ENCODE results near the gene IQUB.
"Not testable (repeated sequence)": the region's sequence is repeated elsewhere in the genome, so short reads cannot be mapped to it uniquely, and the experiment has no call there.

Gene IQUB

DNA sequence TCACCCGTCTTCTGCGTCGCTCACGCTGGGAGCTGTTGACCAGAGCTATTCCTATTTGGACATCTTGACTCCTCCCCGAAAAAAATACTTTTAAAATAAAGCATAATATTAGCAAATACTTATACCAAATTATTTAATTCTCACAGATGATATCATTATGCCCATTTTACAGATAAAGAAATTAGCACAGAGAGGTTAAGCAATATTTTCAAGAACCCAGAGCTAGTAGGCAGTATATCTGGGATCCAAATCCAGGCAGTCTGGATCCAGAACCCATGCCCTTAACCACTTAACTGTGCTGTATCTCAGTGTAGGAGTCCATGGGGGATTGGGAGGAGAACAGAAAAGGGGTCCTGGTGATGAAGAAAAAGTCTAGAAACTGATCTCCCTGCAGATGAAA is 6.1 kb downstream of the IQUB start:
- no peaks in the 10 kb centered on the region for H3K9me3 ChIP-seq (ENCODE audit: insufficient read depth, low read length)
- no peak overlapping the region for H2AFZ ChIP-seq (ENCODE audit: low read depth, low read length)
- H3K9ac ChIP-seq (ENCODE audit: low read length), result no peak overlapping the region
- no peak overlapping the region for H3K4me3 ChIP-seq (ENCODE audit: low read length)
- H3K4me2 ChIP-seq (ENCODE audit: low read length), result no peak overlapping the region
- H4K20me1 ChIP-seq (ENCODE audit: insufficient read depth, low read length), result no peaks in the 10 kb centered on the region
- no peaks in the 10 kb centered on the region for H3K36me3 ChIP-seq (replicated peaks; ENCODE audit: low read depth, low read length)
- no peaks in the 10 kb centered on the region for H3K27me3 ChIP-seq (ENCODE audit: low read depth, low read length)
- TF ChIP-seq EZH2phosphoT487 (IDR thresholded peaks at IDR 0.05; ENCODE audit: low read depth), result no peak
- TF ChIP-seq, protein P1, sequence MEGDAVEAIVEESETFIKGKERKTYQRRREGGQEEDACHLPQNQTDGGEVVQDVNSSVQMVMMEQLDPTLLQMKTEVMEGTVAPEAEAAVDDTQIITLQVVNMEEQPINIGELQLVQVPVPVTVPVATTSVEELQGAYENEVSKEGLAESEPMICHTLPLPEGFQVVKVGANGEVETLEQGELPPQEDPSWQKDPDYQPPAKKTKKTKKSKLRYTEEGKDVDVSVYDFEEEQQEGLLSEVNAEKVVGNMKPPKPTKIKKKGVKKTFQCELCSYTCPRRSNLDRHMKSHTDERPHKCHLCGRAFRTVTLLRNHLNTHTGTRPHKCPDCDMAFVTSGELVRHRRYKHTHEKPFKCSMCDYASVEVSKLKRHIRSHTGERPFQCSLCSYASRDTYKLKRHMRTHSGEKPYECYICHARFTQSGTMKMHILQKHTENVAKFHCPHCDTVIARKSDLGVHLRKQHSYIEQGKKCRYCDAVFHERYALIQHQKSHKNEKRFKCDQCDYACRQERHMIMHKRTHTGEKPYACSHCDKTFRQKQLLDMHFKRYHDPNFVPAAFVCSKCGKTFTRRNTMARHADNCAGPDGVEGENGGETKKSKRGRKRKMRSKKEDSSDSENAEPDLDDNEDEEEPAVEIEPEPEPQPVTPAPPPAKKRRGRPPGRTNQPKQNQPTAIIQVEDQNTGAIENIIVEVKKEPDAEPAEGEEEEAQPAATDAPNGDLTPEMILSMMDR (IDR thresholded peaks at IDR 0.05; ENCODE audit: low read depth, low read length), result no peak
- H3K79me2 ChIP-seq (ENCODE audit: low read length), result no peaks in the 10 kb centered on the region
- H3K4me1 ChIP-seq (ENCODE audit: low read length), result no peaks in the 10 kb centered on the region
- no peak overlapping the region for H3K27ac ChIP-seq (ENCODE audit: low read length)

DNA sequence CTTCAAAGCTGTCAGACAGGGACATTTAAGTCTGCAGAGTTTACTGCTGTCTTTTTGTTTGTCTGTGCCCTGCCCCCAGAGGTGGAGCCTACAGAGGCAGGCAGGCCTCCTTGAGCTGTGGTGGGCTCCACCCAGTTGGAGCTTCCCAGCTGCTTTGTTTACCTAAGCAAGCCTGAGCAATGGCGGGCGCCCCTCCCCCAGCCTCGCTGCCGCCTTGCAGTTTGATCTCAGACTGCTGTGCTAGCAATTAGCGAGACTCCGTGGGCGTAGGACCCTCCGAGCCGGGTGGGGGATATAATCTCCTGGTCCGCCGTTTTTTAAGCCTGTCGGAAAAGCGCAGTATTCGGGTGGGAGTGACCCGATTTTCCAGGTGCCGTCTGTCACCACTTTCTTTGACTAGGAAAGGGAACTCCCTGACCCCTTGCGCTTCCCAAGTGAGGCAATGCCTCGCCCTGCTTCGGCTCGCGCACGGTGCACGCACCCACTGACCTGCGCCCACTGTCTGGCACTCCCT is 6.6 kb downstream of the IQUB start:
- H3K9me3 ChIP-seq (ENCODE audit: insufficient read depth, low read length); H3K4me1 ChIP-seq (ENCODE audit: low read length); H3K27me3 ChIP-seq (ENCODE audit: low read depth, low read length); H3K79me2 ChIP-seq (ENCODE audit: low read length); H3K36me3 ChIP-seq (replicated peaks; ENCODE audit: low read depth, low read length); H3K4me3 ChIP-seq (ENCODE audit: low read length); H3K4me2 ChIP-seq (ENCODE audit: low read length); H3K9ac ChIP-seq (ENCODE audit: low read length); H3K27ac ChIP-seq (ENCODE audit: low read length); H2AFZ ChIP-seq (ENCODE audit: low read depth, low read length); H4K20me1 ChIP-seq (ENCODE audit: insufficient read depth, low read length): not testable (repeated sequence)

DNA sequence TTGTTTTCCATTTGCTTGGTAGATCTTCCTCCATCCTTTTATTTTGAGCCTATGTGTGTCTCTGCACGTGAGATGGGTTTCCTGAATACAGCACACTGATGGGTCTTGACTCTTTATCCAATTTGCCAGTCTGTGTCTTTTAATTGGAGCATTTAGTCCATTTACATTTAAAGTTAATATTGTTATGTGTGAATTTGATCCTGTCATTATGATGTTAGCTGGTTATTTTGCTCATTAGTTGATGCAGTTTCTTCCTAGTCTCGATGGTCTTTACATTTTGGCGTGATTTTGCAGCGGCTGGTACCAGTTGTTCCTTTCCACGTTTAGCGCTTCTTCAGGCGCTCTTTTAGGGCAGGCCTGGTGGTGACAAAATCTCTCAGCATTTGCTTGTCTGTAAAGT is 7.9 kb downstream of the IQUB start:
- not testable (repeated sequence) for H2AFZ ChIP-seq (ENCODE audit: low read depth, low read length); H3K36me3 ChIP-seq (replicated peaks; ENCODE audit: low read depth, low read length); H3K9me3 ChIP-seq (ENCODE audit: insufficient read depth, low read length); H3K4me3 ChIP-seq (ENCODE audit: low read length); H3K79me2 ChIP-seq (ENCODE audit: low read length); H3K27me3 ChIP-seq (ENCODE audit: low read depth, low read length); H4K20me1 ChIP-seq (ENCODE audit: insufficient read depth, low read length); H3K4me1 ChIP-seq (ENCODE audit: low read length); H3K4me2 ChIP-seq (ENCODE audit: low read length); H3K9ac ChIP-seq (ENCODE audit: low read length); H3K27ac ChIP-seq (ENCODE audit: low read length)

DNA sequence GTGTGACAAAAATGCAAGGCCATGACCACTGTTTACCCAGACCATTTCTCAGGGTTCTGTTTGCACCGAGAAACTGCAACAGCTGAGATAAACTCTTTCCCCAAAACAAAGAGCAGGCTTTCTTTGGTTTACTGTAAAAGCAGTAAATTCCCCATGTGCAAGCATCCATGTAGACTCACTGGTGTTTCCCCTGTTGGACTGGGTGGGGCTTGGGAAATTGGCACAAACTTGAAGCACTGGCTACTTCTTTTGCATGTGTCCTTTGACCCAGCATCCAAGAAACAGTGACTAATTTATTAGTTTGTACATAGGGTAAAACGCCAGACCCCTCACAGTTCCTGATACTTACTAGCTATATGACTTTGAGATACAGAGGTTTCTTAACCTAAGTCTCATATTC is 12.3 kb downstream of the IQUB start:
- Histone ChIP-seq H3K36me3 (replicated peaks; ENCODE audit: low read depth, low read length) (no peaks in the 10 kb centered on the region), H3K4me3 (ENCODE audit: low read length) (no peak overlapping the region), H3K27ac (ENCODE audit: low read length) (no peak overlapping the region), H4K20me1 (ENCODE audit: insufficient read depth, low read length) (no peaks in the 10 kb centered on the region), H3K4me1 (ENCODE audit: low read length) (no peaks in the 10 kb centered on the region), H3K4me2 (ENCODE audit: low read length) (no peak overlapping the region), H3K9me3 (ENCODE audit: insufficient read depth, low read length) (no peaks in the 10 kb centered on the region), H3K27me3 (ENCODE audit: low read depth, low read length) (no peaks in the 10 kb centered on the region), H2AFZ (ENCODE audit: low read depth, low read length) (no peak overlapping the region), H3K9ac (ENCODE audit: low read length) (no peak overlapping the region), H3K79me2 (ENCODE audit: low read length) (no peaks in the 10 kb centered on the region)
- TF ChIP-seq EZH2phosphoT487 (IDR thresholded peaks at IDR 0.05; ENCODE audit: low read depth), result no peak
- TF ChIP-seq, protein P1 (IDR thresholded peaks at IDR 0.05; ENCODE audit: low read depth, low read length), result no peak

DNA sequence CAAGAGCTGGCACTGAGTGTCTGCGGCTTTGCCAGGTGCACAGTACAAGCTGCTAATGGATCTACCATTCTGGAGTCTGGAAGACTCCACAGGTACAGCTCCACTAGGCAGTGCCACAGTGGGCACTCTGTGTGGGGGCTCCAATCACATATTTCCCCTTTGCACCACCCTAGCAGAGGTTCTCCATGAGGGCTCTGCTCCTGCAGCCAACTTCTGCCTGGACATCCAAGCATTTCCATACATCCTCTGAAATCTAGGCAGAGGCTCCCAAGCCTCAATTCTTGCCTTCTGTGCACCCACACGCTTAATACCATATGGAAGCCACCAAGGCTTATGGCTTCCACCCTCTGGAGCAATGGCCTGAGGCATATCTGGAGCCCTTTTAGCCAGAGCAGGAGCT is 29.2 kb downstream of the IQUB start:
- H3K36me3 ChIP-seq (replicated peaks; ENCODE audit: low read depth, low read length), result no peaks in the 10 kb centered on the region

More for the DNA sequence above, 29.2 kb downstream of the IQUB start:
- Histone ChIP-seq H3K4me2 (ENCODE audit: low read length) (no peak overlapping the region), H3K27me3 (ENCODE audit: low read depth, low read length) (no peaks in the 10 kb centered on the region), H3K27ac (ENCODE audit: low read length) (no peak overlapping the region), H3K4me3 (ENCODE audit: low read length) (no peak overlapping the region), H2AFZ (ENCODE audit: low read depth, low read length) (no peak overlapping the region), H3K4me1 (ENCODE audit: low read length) (no peaks in the 10 kb centered on the region), H3K9ac (ENCODE audit: low read length) (no peak overlapping the region), H3K9me3 (ENCODE audit: insufficient read depth, low read length) (0 out of 2 replicates have a peak, but pooled peaks cover 3% of the 10 kb centered on the region), H3K79me2 (ENCODE audit: low read length) (no peaks in the 10 kb centered on the region), H4K20me1 (ENCODE audit: insufficient read depth, low read length) (no peaks in the 10 kb centered on the region)
- TF ChIP-seq EZH2phosphoT487 (IDR thresholded peaks at IDR 0.05; ENCODE audit: low read depth), result no peak
- TF ChIP-seq, protein P1 (IDR thresholded peaks at IDR 0.05; ENCODE audit: low read depth, low read length), result no peak

Data from OCI-LY3 (cell line).